ENCODE data around the gene TMEM244. TPM values are rescaled to one million over a fixed set of nuclear protein-coding genes. Genes with fewer than 3 reads are reported as not detected.

The TMEM244 gene
- total RNA-seq, 4 donors from 2014 or later, result not detected

GRCh38 chr6:129893640-129894039 is 32.5 kb upstream of the TMEM244 start:
- TF ChIP-seq POLR2A (IDR thresholded peaks at IDR 0.05), result no peak
- Histone ChIP-seq H3K27me3 (no peaks in the 10 kb centered on the region), H3K36me3 (no peaks in the 10 kb centered on the region), H3K27ac (no peak overlapping the region), H3K4me1 (no peaks in the 10 kb centered on the region), H3K4me3 (no peak overlapping the region), H3K9me3 (no peaks in the 10 kb centered on the region)
- intact Hi-C loops (cut with DNase I; ENCODE audit: low total_unique reads), result no loop called here
- DNase-seq, result no peak

- Histone ChIP-seq H3K27me3 (no peaks in the 10 kb centered on the region), H3K27ac (no peak overlapping the region), H3K4me1 (no peaks in the 10 kb centered on the region), H3K36me3 (no peaks in the 10 kb centered on the region), H3K4me3 (no peak overlapping the region), H3K9me3 (no peaks in the 10 kb centered on the region)
- TF ChIP-seq CTCF (IDR thresholded peaks at IDR 0.05) (no peak), POLR2A (IDR thresholded peaks at IDR 0.05) (no peak)
- intact Hi-C loops (cut with DNase I; ENCODE audit: low total_unique reads), result no loop called here
- DNase-seq, result no peak
These were observed 29.6 kb upstream of the TMEM244 start for GRCh38 chr6:129890701-129891100.

GRCh38 chr6:129890164-129890563 is 29.0 kb upstream of the TMEM244 start:
- TF ChIP-seq CTCF (IDR thresholded peaks at IDR 0.05) (no peak), POLR2A (IDR thresholded peaks at IDR 0.05) (no peak)

GRCh38 chr6:129889580-129889979 is 28.5 kb upstream of the TMEM244 start:
- DNase-seq, result no peak
- intact Hi-C loops (cut with DNase I; ENCODE audit: low total_unique reads), result no loop called here
- no peaks in the 10 kb centered on the region for H3K36me3 ChIP-seq
- H3K4me1 ChIP-seq, result no peaks in the 10 kb centered on the region
- no peak overlapping the region for H3K27ac ChIP-seq
- no peak overlapping the region for H3K4me3 ChIP-seq
- no peaks in the 10 kb centered on the region for H3K9me3 ChIP-seq
- TF ChIP-seq CTCF (IDR thresholded peaks at IDR 0.05), result no peak
- TF ChIP-seq POLR2A (IDR thresholded peaks at IDR 0.05), result no peak
- no peaks in the 10 kb centered on the region for H3K27me3 ChIP-seq

More at GRCh38 chr6:129890164-129890563, 29.0 kb upstream of the TMEM244 start:
- Histone ChIP-seq H3K9me3 (no peaks in the 10 kb centered on the region), H3K4me1 (no peaks in the 10 kb centered on the region), H3K4me3 (no peak overlapping the region), H3K36me3 (no peaks in the 10 kb centered on the region), H3K27ac (no peak overlapping the region), H3K27me3 (no peaks in the 10 kb centered on the region)
- no peak for DNase-seq
- intact Hi-C loops (cut with DNase I; ENCODE audit: low total_unique reads), result no loop called here

GRCh38 chr6:129886401-129887155 is 25.5 kb upstream of the TMEM244 start:
- no peak overlapping the region for H3K4me3 ChIP-seq
- no peaks in the 10 kb centered on the region for H3K9me3 ChIP-seq
- no peaks in the 10 kb centered on the region for H3K4me1 ChIP-seq
- TF ChIP-seq CTCF (IDR thresholded peaks at IDR 0.05) (no peak), POLR2A (IDR thresholded peaks at IDR 0.05) (no peak)
- H3K27me3 ChIP-seq, result no peaks in the 10 kb centered on the region
- H3K27ac ChIP-seq, result no peak overlapping the region
- intact Hi-C loops (cut with DNase I; ENCODE audit: low total_unique reads), result no loop called here
- no peaks in the 10 kb centered on the region for H3K36me3 ChIP-seq
- no peak for DNase-seq
